Measurements from ENCODE around the gene MXD1.

MXD1 gene

GRCh38 chr2:69933839-69934613 lies 19.1 kb downstream of the MXD1 start:
- H3K4me2 ChIP-seq (ENCODE audit: low read depth, low read length, poor library complexity, severe bottlenecking) = no peak overlapping the region
- H3K27me3 ChIP-seq (ENCODE audit: insufficient read depth, low read length, poor library complexity, severe bottlenecking) = no peaks in the 10 kb centered on the region
- no peaks in the 10 kb centered on the region for H3K9me2 ChIP-seq (replicated peaks; ENCODE audit: low read depth, low read length)
- peaks cover 26% of the 10 kb centered on the region; the same call in 1 of the 2 replicates for H3K36me3 ChIP-seq (ENCODE audit: insufficient read depth, low read length)
- no peak overlapping the region for H3K9ac ChIP-seq (ENCODE audit: low read depth, low read length, poor library complexity, severe bottlenecking)
- H3F3A ChIP-seq (ENCODE audit: low read depth) = no peaks in the 10 kb centered on the region
- H4K20me1 ChIP-seq (ENCODE audit: insufficient read depth, low read length, poor library complexity, severe bottlenecking) = no peaks in the 10 kb centered on the region
- no peak overlapping the region for H2AFZ ChIP-seq (ENCODE audit: low read length)
- H3K4me3 ChIP-seq (ENCODE audit: low read length, poor library complexity, severe bottlenecking) = no peak overlapping the region
- H3K4me1 ChIP-seq (ENCODE audit: insufficient read depth, low read length, poor library complexity, severe bottlenecking) = peaks cover 20% of the 10 kb centered on the region
- TF ChIP-seq EZH2phosphoT487 (IDR thresholded peaks at IDR 0.05; ENCODE audit: borderline replicate concordance) = no peak
- TF ChIP-seq, protein P1, sequence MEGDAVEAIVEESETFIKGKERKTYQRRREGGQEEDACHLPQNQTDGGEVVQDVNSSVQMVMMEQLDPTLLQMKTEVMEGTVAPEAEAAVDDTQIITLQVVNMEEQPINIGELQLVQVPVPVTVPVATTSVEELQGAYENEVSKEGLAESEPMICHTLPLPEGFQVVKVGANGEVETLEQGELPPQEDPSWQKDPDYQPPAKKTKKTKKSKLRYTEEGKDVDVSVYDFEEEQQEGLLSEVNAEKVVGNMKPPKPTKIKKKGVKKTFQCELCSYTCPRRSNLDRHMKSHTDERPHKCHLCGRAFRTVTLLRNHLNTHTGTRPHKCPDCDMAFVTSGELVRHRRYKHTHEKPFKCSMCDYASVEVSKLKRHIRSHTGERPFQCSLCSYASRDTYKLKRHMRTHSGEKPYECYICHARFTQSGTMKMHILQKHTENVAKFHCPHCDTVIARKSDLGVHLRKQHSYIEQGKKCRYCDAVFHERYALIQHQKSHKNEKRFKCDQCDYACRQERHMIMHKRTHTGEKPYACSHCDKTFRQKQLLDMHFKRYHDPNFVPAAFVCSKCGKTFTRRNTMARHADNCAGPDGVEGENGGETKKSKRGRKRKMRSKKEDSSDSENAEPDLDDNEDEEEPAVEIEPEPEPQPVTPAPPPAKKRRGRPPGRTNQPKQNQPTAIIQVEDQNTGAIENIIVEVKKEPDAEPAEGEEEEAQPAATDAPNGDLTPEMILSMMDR (conservative IDR thresholded peaks at IDR 0.05; ENCODE audit: low read length) = no peak
- no peaks in the 10 kb centered on the region for H3K79me2 ChIP-seq (ENCODE audit: insufficient read depth, low read length)
- no peaks in the 10 kb centered on the region for H3K9me3 ChIP-seq (ENCODE audit: insufficient read depth, low read depth, low read length)

- Histone ChIP-seq H3F3A (ENCODE audit: low read depth) (no peaks in the 10 kb centered on the region), H3K36me3 (ENCODE audit: insufficient read depth, low read length) (peaks cover 30% of the 10 kb centered on the region; the same call in 1 of the 2 replicates), H3K9ac (ENCODE audit: low read depth, low read length, poor library complexity, severe bottlenecking) (no peak overlapping the region), H3K9me2 (replicated peaks; ENCODE audit: low read depth, low read length) (no peaks in the 10 kb centered on the region), H3K4me1 (ENCODE audit: insufficient read depth, low read length, poor library complexity, severe bottlenecking) (peaks cover 20% of the 10 kb centered on the region), H3K79me2 (ENCODE audit: insufficient read depth, low read length) (no peaks in the 10 kb centered on the region), H3K4me3 (ENCODE audit: low read length, poor library complexity, severe bottlenecking) (no peak overlapping the region), H3K4me2 (ENCODE audit: low read depth, low read length, poor library complexity, severe bottlenecking) (no peak overlapping the region), H3K9me3 (ENCODE audit: insufficient read depth, low read depth, low read length) (no peaks in the 10 kb centered on the region), H3K27me3 (ENCODE audit: insufficient read depth, low read length, poor library complexity, severe bottlenecking) (no peaks in the 10 kb centered on the region), H2AFZ (ENCODE audit: low read length) (no peak overlapping the region), H4K20me1 (ENCODE audit: insufficient read depth, low read length, poor library complexity, severe bottlenecking) (no peaks in the 10 kb centered on the region)
- TF ChIP-seq, protein P1 (conservative IDR thresholded peaks at IDR 0.05; ENCODE audit: low read length) = no peak
- no peak for TF ChIP-seq EZH2phosphoT487 (IDR thresholded peaks at IDR 0.05; ENCODE audit: borderline replicate concordance)
Observed at GRCh38 chr2:69934614-69934908, 19.7 kb downstream of the MXD1 start.

DNA sequence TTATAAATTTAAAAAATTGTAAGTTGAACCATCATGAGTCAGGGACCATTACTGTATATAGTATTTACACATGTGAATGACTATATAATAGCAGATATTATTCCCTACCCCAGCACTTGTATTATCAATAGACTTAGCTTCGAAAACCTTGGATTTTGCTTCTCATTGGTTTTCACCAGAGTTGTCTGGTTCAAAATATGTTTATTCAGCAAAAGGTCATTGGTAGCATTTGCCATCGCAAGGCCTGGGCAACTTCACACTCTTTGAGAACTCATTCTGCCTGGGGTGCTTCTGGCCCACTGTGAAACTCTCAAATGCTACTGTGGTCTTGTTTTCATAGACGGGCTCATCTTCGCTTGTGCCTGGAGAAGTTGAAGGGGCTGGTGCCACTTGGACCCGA lies 20.1 kb downstream of the MXD1 start:
- TF ChIP-seq, protein P1 (conservative IDR thresholded peaks at IDR 0.05; ENCODE audit: low read length) = no peak
- no peak for TF ChIP-seq EZH2phosphoT487 (IDR thresholded peaks at IDR 0.05; ENCODE audit: borderline replicate concordance)

More for the DNA sequence above, 20.1 kb downstream of the MXD1 start:
- no peak overlapping the region for H3K4me2 ChIP-seq (ENCODE audit: low read depth, low read length, poor library complexity, severe bottlenecking)
- H3F3A ChIP-seq (ENCODE audit: low read depth) = no peaks in the 10 kb centered on the region
- no peak overlapping the region for H3K9ac ChIP-seq (ENCODE audit: low read depth, low read length, poor library complexity, severe bottlenecking)
- H3K4me3 ChIP-seq (ENCODE audit: low read length, poor library complexity, severe bottlenecking) = no peak overlapping the region
- H3K36me3 ChIP-seq (ENCODE audit: insufficient read depth, low read length) = peaks cover 34% of the 10 kb centered on the region; the same call in 1 of the 2 replicates
- H3K9me2 ChIP-seq (replicated peaks; ENCODE audit: low read depth, low read length) = no peaks in the 10 kb centered on the region
- no peaks in the 10 kb centered on the region for H3K27me3 ChIP-seq (ENCODE audit: insufficient read depth, low read length, poor library complexity, severe bottlenecking)
- peaks cover 20% of the 10 kb centered on the region for H3K4me1 ChIP-seq (ENCODE audit: insufficient read depth, low read length, poor library complexity, severe bottlenecking)
- H3K9me3 ChIP-seq (ENCODE audit: insufficient read depth, low read depth, low read length) = no peaks in the 10 kb centered on the region
- H3K79me2 ChIP-seq (ENCODE audit: insufficient read depth, low read length) = no peaks in the 10 kb centered on the region
- H4K20me1 ChIP-seq (ENCODE audit: insufficient read depth, low read length, poor library complexity, severe bottlenecking) = no peaks in the 10 kb centered on the region
- H2AFZ ChIP-seq (ENCODE audit: low read length) = no peak overlapping the region

Measured in Loucy (cell line).